ENCODE results near the gene NHLRC2. TPM values are rescaled to one million over a fixed set of nuclear protein-coding genes. Genes with fewer than 3 reads are reported as not detected.

NHLRC2 gene, protein sequence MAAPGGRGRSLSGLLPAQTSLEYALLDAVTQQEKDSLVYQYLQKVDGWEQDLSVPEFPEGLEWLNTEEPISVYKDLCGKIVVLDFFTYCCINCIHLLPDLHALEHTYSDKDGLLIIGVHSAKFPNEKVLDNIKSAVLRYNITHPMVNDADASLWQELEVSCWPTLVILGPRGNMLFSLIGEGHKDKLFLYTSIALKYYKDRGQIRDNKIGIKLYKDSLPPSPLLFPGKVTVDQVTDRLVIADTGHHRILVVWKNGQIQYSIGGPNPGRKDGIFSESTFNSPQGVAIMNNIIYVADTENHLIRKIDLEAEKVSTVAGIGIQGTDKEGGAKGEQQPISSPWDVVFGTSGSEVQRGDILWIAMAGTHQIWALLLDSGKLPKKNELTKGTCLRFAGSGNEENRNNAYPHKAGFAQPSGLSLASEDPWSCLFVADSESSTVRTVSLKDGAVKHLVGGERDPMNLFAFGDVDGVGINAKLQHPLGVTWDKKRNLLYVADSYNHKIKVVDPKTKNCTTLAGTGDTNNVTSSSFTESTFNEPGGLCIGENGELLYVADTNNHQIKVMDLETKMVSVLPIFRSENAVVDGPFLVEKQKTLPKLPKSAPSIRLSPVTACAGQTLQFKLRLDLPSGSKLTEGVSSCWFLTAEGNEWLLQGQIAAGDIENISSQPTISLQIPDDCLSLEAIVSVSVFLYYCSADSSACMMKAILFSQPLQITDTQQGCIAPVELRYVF
- total RNA-seq = 27.0 and 29.7 TPM in 2 replicates

DNA sequence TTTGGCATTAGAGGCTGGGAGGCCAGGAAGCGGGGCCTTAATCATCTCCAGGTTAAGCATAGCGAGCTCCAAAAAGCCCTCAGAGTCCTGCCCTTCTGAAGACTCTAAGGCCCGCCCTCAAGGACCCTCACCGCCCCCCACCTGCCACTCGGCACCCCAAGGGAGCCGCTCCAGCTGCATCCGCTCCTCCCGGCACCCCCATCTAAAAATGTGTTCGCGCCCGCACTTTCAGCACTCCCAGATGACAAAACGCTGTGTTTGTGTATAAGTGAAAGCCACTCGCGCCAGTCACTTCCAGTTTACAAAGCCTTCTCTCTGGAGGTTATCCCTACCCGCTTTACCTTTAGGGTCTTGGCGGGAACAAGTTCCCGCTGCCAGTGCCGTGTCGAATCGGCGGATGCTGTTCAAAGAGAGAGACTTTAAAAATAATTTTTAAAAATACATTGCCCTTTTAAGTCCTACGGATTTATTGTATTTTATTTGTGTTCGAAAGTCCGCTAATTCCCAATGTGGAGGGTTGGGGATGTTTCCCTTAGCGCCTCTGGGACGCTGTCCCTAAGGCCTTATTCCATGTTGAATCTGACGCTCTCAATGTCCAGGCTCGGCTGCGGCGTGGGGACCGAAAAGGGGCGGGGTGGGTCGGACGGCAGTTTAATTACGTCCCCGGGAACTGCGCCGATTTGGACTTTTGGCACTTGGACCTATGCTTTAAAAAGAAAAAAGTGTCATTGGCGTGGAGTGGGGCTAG lies at the start of gene NHLRC2, which contains the start of gene DCLRE1A:
Gene NHLRC2, plus strand, starts transcription at position 649 of the 748 bp plus-strand sequence. CDS start 212 bp downstream, outside the sequence.
Gene DCLRE1A, minus strand, starts transcription at position 70 of the 748 bp plus-strand sequence. CDS start 900 bp downstream, outside the sequence.

Small RNAs within 50 kb of the gene (small RNA-seq; reads per million reads assigned to genes)
- not detected for gene RF00560

Other genes starting within 250 kb of the NHLRC2 start
- not detected in 2 replicates for gene NRAP, start 190.6 kb upstream of the NHLRC2 start, total RNA-seq
- 36.2 and 44.7 TPM in 2 replicates for gene CASP7, start 174.7 kb upstream of the NHLRC2 start, total RNA-seq
- not detected in 2 replicates for gene PLEKHS1, start 103.0 kb upstream of the NHLRC2 start, total RNA-seq
- 8.8 and 10.5 TPM in 2 replicates for gene DCLRE1A, start 579 bp upstream of the NHLRC2 start, total RNA-seq
- under 0.01 TPM in 1 of 2 replicates, not detected in the other for gene ADRB1, start 189.2 kb downstream of the NHLRC2 start, total RNA-seq